GM20431 (cell line): ENCODE measurements around the gene LAMA5.

Experiments
- in situ Hi-C: fragments of 300-500 bp; cut with MseI, MboI; formaldehyde crosslinking; loops from one replicate; pipeline ENCODE4 v1.15.0; 2020; ENCODE audit warnings: low sequenced_read_pairs; ENCODE audit not compliant: unreplicated experiment

The LAMA5 gene

GRCh38 chr20:62336329-62336728, 30.8 kb downstream of the LAMA5 start:
- in situ Hi-C loops: no loop called here

- in situ Hi-C loops: no loop called here
Measured at GRCh38 chr20:62335532-62335931, 31.6 kb downstream of the LAMA5 start.

GRCh38 chr20:62334881-62335280, 32.2 kb downstream of the LAMA5 start:
- in situ Hi-C loops: no loop called here

- in situ Hi-C loops: no loop called here
Measured at GRCh38 chr20:62333820-62334595, 33.1 kb downstream of the LAMA5 start.

GRCh38 chr20:62332989-62333819, 33.9 kb downstream of the LAMA5 start:
- in situ Hi-C loops: no loop called here

- in situ Hi-C loops: no loop called here
Measured at GRCh38 chr20:62332421-62332820, 34.7 kb downstream of the LAMA5 start.

- in situ Hi-C loops: no loop called here
Measured at GRCh38 chr20:62331347-62331746, 35.8 kb downstream of the LAMA5 start.

GRCh38 chr20:62330576-62331317, 36.4 kb downstream of the LAMA5 start:
- in situ Hi-C loops: no loop called here

GRCh38 chr20:62329389-62330377, 37.4 kb downstream of the LAMA5 start:
- in situ Hi-C loops: no loop called here

- in situ Hi-C loops: no loop called here
Measured at GRCh38 chr20:62328684-62329388, 38.3 kb downstream of the LAMA5 start.

- in situ Hi-C loops: no loop called here
Measured at GRCh38 chr20:62327726-62328495, 39.2 kb downstream of the LAMA5 start.

GRCh38 chr20:62326959-62327725, 40.0 kb downstream of the LAMA5 start:
- in situ Hi-C loops: no loop called here

- in situ Hi-C loops: no loop called here
Measured at GRCh38 chr20:62326559-62326958, 40.6 kb downstream of the LAMA5 start.

- in situ Hi-C loops: no loop called here
Measured at GRCh38 chr20:62325172-62325905, 41.8 kb downstream of the LAMA5 start.

- in situ Hi-C loops: no loop called here
Measured at GRCh38 chr20:62323980-62324906, 42.9 kb downstream of the LAMA5 start.
